H1 (cell line): ENCODE results near the gene USP24. TPM values are rescaled to one million over a fixed set of nuclear protein-coding genes. Genes with fewer than 3 reads are reported as not detected.

Experiments
- ATF3 ChIP-seq: IDR thresholded peaks from 2 replicates; pipeline ENCODE4 v1.6.1; 2011; ENCODE audit warnings: low read depth, mild to moderate bottlenecking, low read length; ENCODE audit not compliant: insufficient read depth
- EZH2 ChIP-seq: fragments of 200-600 bp; sonication (generic); IDR thresholded peaks from 2 replicates; pipeline ENCODE4 v1.7.1; 2012; ENCODE audit warnings: low read depth, mild to moderate bottlenecking, moderate library complexity, low read length, inconsistent platforms; ENCODE audit not compliant: severe bottlenecking
- GTF2F1 ChIP-seq: IDR thresholded peaks from 2 replicates; pipeline ENCODE4 v1.6.1; 2012; ENCODE audit warnings: low read depth, low read length, improper control_type of control experiment, borderline replicate concordance
- HDAC2 ChIP-seq, 2 experiments: fragments of 300-600 bp in 1 of 2; sonication (generic) in 1 of 2; IDR thresholded peaks; 2 replicates each; pipeline ENCODE4 v1.6.1; 2011 to 2012; ENCODE audit warnings: low read depth in 2 of 2, low read length in 2 of 2, mild to moderate bottlenecking in 2 of 2, moderate library complexity in 2 of 2, borderline replicate concordance in 1 of 2, inconsistent platforms in 1 of 2
- HDAC6 ChIP-seq: IDR thresholded peaks from one replicate; pipeline ENCODE4 v1.7.1; 2012; ENCODE audit warnings: low read depth, mild to moderate bottlenecking, inconsistent platforms, low read length, moderate library complexity
- polyA plus RNA-seq, 7 experiments: library from polyadenylated mRNA; depleted of rRNA in 3 of 7; stranded (reverse) in 5 of 7; unstranded in 2 of 7; fragments of >200 nt in 5 of 7; fragments of 200-250 nt in 2 of 7; gene quantifications; 1 replicate in 5 of 7; 2 replicates in 1 of 7; 4 replicates in 1 of 7; pipeline versions ENCODE4 v1.2.1 to v1.2.3, GENCODE V29; 2011 to 2013; ENCODE audit warnings: missing spikeins in 2 of 7, mixed read lengths in 2 of 7
- total RNA-seq: library from RNA; stranded (reverse); fragmentation: NEBNext Ultra II Directional; extraction: Animal tissue kit (Norgen Biotek cat#: 25700); gene quantifications from 2 replicates; pipeline ENCODE4 v1.2.1, GENCODE V29; 2021
- TF ChIP-seq, protein P1 (sequence below): IDR thresholded peaks from 2 replicates; pipeline ENCODE4 v1.6.1; 2012; ENCODE audit warnings: inconsistent platforms

Gene USP24
- total and polyA plus RNA-seq, 2 of the 8 experiments (the other 6 are each of a cell fraction or from before 2014, with no cell fraction given), result 11.1 to 34.6 TPM

DNA sequence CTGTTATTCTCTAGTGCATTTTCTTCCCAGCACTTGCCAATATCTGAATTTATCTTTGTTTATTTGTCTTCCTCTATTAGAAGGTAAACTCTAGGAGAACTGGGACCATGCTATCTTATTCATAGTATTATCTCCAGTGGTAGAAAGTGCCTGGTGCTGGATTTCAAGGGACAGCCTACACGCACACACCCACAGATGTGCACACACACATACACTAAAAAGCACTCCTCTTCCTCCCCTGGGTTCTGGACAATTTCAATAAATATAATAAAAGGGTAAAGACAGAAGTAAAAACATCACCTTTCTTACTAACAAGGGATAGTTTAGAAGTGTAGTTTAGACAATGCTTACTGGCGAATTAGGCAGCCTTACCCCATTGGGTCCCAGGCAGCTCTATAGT is 28.5 kb upstream of the USP24 start (continued):
- TF ChIP-seq HDAC2 (IDR thresholded peaks at IDR 0.05; ENCODE audit: borderline replicate concordance in 1 of 2, low read depth in 2 of 2, low read length in 2 of 2) (no peak), HDAC6 (no peak), GTF2F1 (no peak), ATF3 (no peak), EZH2 (no peak)
- TF ChIP-seq, protein P1, sequence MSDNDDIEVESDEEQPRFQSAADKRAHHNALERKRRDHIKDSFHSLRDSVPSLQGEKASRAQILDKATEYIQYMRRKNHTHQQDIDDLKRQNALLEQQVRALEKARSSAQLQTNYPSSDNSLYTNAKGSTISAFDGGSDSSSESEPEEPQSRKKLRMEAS, result no peak
